HepG2 (cell line): ENCODE measurements around the gene ELAVL2. TPM values are rescaled to one million over a fixed set of nuclear protein-coding genes. Genes with fewer than 3 reads are reported as not detected.

ENCODE experiments used
- ATAC-seq: fragments of 200-7000 bp; cut with Tn5 transposase; 3 replicates; pipeline ENCODE4 v1.9.1; 2020; ENCODE audit warnings: mild to moderate bottlenecking, moderate library complexity
- BruUV-seq: library from RNA; stranded (reverse); fragments of 400-500 nt; replicated peaks from 2 replicates; lab custom pipeline; 2021; lab: Mats Ljungman, UMichigan
- CTCF ChIA-PET: fragments of 300-600 bp; formaldehyde crosslinking; extraction: SDS; loops from one replicate; lab custom pipeline; 2021; ENCODE audit warnings: low total read pairs, inconsistent platforms, low intra/inter-chr PET ratio; lab: Yijun Ruan, JAX
- POLR2A ChIA-PET: fragments of 350-600 bp; sonication (Branson Sonifier 250); formaldehyde crosslinking; loops from one replicate; lab custom pipeline; 2020; ENCODE audit warnings: antibody characterized with exemption, inconsistent platforms; lab: Yijun Ruan, JAX
- DNase-seq: peaks from one replicate; pipeline ENCODE4 v3.0.0-alpha.2; 2015; ENCODE audit warnings: low spot score
- FAIRE-seq: peaks from 3 replicates; lab custom pipeline; 2011; peaks lifted over from hg19 to GRCh38; lab: Jason Lieb, UNC
- H2AFZ ChIP-seq: one replicate; pipeline ENCODE4 v1.6.1; 2011; ENCODE audit warnings: low read length, inconsistent platforms
- H3K27ac ChIP-seq: fragments of 300-600 bp; 3 replicates; pipeline ENCODE4 v1.8.0; 2011; ENCODE audit warnings: mixed run types, mild to moderate bottlenecking, mixed read lengths, low read length, inconsistent platforms; ENCODE audit not compliant: insufficient read depth; ENCODE audit errors: extremely low read length
- H3K27me3 ChIP-seq, 2 experiments: fragments of 200-600 bp in 1 of 2; 2 replicates in 1 of 2; 3 replicates in 1 of 2; pipeline versions ENCODE4 v1.6.0 to v1.8.0; 2011; ENCODE audit warnings: low read length in 2 of 2, mild to moderate bottlenecking in 2 of 2, moderate library complexity in 2 of 2, inconsistent platforms in 1 of 2; ENCODE audit not compliant: insufficient read depth in 2 of 2, control insufficient read depth in 1 of 2
- H3K36me3 ChIP-seq, 2 experiments: fragments of 200-600 bp in 1 of 2; replicated peaks in 1 of 2; 2 replicates in 1 of 2; 3 replicates in 1 of 2; pipeline versions ENCODE4 v1.5.1 to v1.8.0; 2011; ENCODE audit warnings: low read length in 2 of 2, inconsistent platforms in 1 of 2; ENCODE audit not compliant: insufficient read depth in 2 of 2, control insufficient read depth in 1 of 2
- H3K4me1 ChIP-seq: 2 replicates; pipeline ENCODE4 v1.5.1; 2012; ENCODE audit warnings: low read length, inconsistent platforms; ENCODE audit not compliant: insufficient read depth
- H3K4me2 ChIP-seq: 2 replicates; pipeline ENCODE4 v1.6.0; 2011; ENCODE audit warnings: low read depth, low read length, inconsistent platforms
- H3K4me3 ChIP-seq, 3 experiments: fragments of 200-600 bp in 1 of 3; sonication (generic), shearing (Covaris generic) in 1 of 3; replicated peaks in 1 of 3; 2 replicates each; pipeline ENCODE4 v1.5.1; 2011 to 2016; ENCODE audit warnings: low read length in 3 of 3, inconsistent platforms in 2 of 3, low read depth in 2 of 3, mild to moderate bottlenecking in 2 of 3, control low read depth in 1 of 3, mixed read lengths in 1 of 3; ENCODE audit not compliant: insufficient read depth in 1 of 3
- H3K79me2 ChIP-seq: one replicate; pipeline ENCODE4 v1.6.1; 2011; ENCODE audit warnings: low read length, inconsistent platforms; ENCODE audit not compliant: insufficient read depth
- H3K9ac ChIP-seq: 2 replicates; pipeline ENCODE4 v1.6.0; 2011; ENCODE audit warnings: mild to moderate bottlenecking, low read depth, low read length, inconsistent platforms; ENCODE audit not compliant: insufficient read depth
- H3K9me3 ChIP-seq: 2 replicates; pipeline ENCODE4 v1.5.1; 2012; ENCODE audit warnings: mild to moderate bottlenecking, low read length
- H4K20me1 ChIP-seq: 2 replicates; pipeline ENCODE4 v1.6.0; 2011; ENCODE audit warnings: inconsistent platforms, mild to moderate bottlenecking, low read length, moderate library complexity; ENCODE audit not compliant: insufficient read depth
- AKNA ChIP-seq: sonication (generic); formaldehyde crosslinking; IDR thresholded peaks from 2 replicates; pipeline ENCODE4 v1.4.0; 2020; ENCODE audit warnings: missing genetic modification reagents, borderline replicate concordance
- IKZF4 ChIP-seq: sonication (generic); formaldehyde crosslinking; IDR thresholded peaks from 2 replicates; pipeline ENCODE4 v1.5.1; 2020; ENCODE audit warnings: borderline replicate concordance, mild to moderate bottlenecking, low read depth, missing genetic modification reagents; ENCODE audit errors: not compliant biosample characterization
- KLF15 ChIP-seq: sonication (generic); formaldehyde crosslinking; IDR thresholded peaks from 2 replicates; pipeline ENCODE4 v1.8.1; 2023; ENCODE audit warnings: borderline replicate concordance, mild to moderate bottlenecking, inconsistent platforms, missing genetic modification reagents, mixed read lengths
- RCOR2 ChIP-seq: IDR thresholded peaks from 2 replicates; pipeline ENCODE4 v1.6.1; 2016; ENCODE audit warnings: missing biosample characterization, missing genetic modification reagents
- SNAPC5 ChIP-seq: sonication (generic); formaldehyde crosslinking; IDR thresholded peaks from 2 replicates; pipeline ENCODE4 v1.8.1; 2023; ENCODE audit warnings: mild to moderate bottlenecking, missing genetic modification reagents, borderline replicate concordance
- SNRNP70 ChIP-seq: fragments of 200-400 bp; formaldehyde crosslinking; IDR thresholded peaks from 2 replicates; pipeline ENCODE4 v1.6.1; 2017; ENCODE audit warnings: mild to moderate bottlenecking, low read depth, low read length, moderate library complexity
- TEF ChIP-seq: sonication (generic); formaldehyde crosslinking; IDR thresholded peaks from 2 replicates; pipeline ENCODE4 v1.5.0; 2020; ENCODE audit warnings: missing genetic modification reagents
- ZBTB42 ChIP-seq: sonication (generic); formaldehyde crosslinking; IDR thresholded peaks from 2 replicates; pipeline ENCODE4 v1.5.0; 2020; ENCODE audit warnings: mild to moderate bottlenecking, missing genetic modification reagents
- ZNF33B ChIP-seq: sonication (generic); formaldehyde crosslinking; IDR thresholded peaks from 2 replicates; pipeline ENCODE4 v1.5.1; 2020; ENCODE audit warnings: mild to moderate bottlenecking, missing genetic modification reagents
- ZNF615 ChIP-seq: sonication (generic); formaldehyde crosslinking; IDR thresholded peaks from 2 replicates; pipeline ENCODE4 v1.5.0; 2020; ENCODE audit warnings: mild to moderate bottlenecking, missing genetic modification reagents, borderline replicate concordance
- ZNF724P ChIP-seq: sonication (generic); formaldehyde crosslinking; IDR thresholded peaks from 2 replicates; pipeline ENCODE4 v1.8.0; 2022; ENCODE audit warnings: missing genetic modification reagents, borderline replicate concordance
- ZSCAN31 ChIP-seq: sonication (generic); formaldehyde crosslinking; IDR thresholded peaks from 2 replicates; pipeline ENCODE4 v1.5.0; 2020; ENCODE audit warnings: low read depth, mild to moderate bottlenecking, missing genetic modification reagents
- WGBS: methylation state at CpG from one replicate; pipeline ENCODE4 v1.1.6; 2017; ENCODE audit warnings: low lambda C conversion rate; 5-methylcytosine and 5-hydroxymethylcytosine counted together
- in situ Hi-C: cut with HindIII; loops from 2 replicates; pipeline ENCODE4 v1.10.0; 2017; ENCODE audit warnings: low pct_unique_long_range_greater_than_20kb; ENCODE audit not compliant: extremely low pct_ligation_motif_present
- intact Hi-C: fragments of 100-400 bp; cut with micrococcal nuclease; formaldehyde crosslinking; loops from one replicate; pipeline ENCODE4 v1.10.0; 2022; ENCODE audit not compliant: unreplicated experiment
- polyA plus RNA-seq, 8 experiments: library from polyadenylated mRNA; depleted of rRNA in 3 of 8; stranded (reverse) in 7 of 8; unstranded in 1 of 8; fragments of >200 nt; fragmentation: Illumina TruSeq in 4 of 8; extraction: Trizol in 4 of 8; gene quantifications; 2 replicates each; pipeline versions ENCODE4 v1.2.1 to v1.2.3, GENCODE V29; 2011 to 2016; ENCODE audit warnings: low read depth in 4 of 8, missing spikeins in 1 of 8, mixed read lengths in 1 of 8; ENCODE audit not compliant: insufficient read depth in 1 of 8
- total RNA-seq, 5 experiments: library from RNA; depleted of rRNA; stranded (reverse); fragments of >200 nt; fragmentation: Illumina TruSeq; extraction: Trizol; gene quantifications; 2 replicates each; pipeline ENCODE4 v1.2.3, GENCODE V29; 2016; ENCODE audit warnings: low read depth in 1 of 5

ELAVL2 gene
- total and polyA plus RNA-seq, 2 of the 13 experiments (the other 11 are each of a cell fraction or from before 2014, with no cell fraction given): not detected

- FAIRE-seq (no peak), DNase-seq (no peak), ATAC-seq (no peak)
- in situ Hi-C loops (no loop called here), intact Hi-C loops (no loop called here)
- Histone ChIP-seq H3K9ac (no peak overlapping the region), H3K79me2 (no peaks in the 10 kb centered on the region), H3K27me3 (no peaks in the 10 kb centered on the region), H3K9me3 (no peaks in the 10 kb centered on the region), H4K20me1 (no peaks in the 10 kb centered on the region), H3K4me2 (no peak overlapping the region), H2AFZ (no peak overlapping the region), H3K36me3 (no peaks in the 10 kb centered on the region), H3K4me3 (no peak overlapping the region), H3K4me1 (no peaks in the 10 kb centered on the region), H3K27ac (no peak overlapping the region)
- POLR2A ChIA-PET: no interaction called here
- CTCF ChIA-PET: no interaction called here
- BruUV-seq: no TSS peak
- WGBS: 3% methylated on average over 2 of the region's 2 CpGs
- TF ChIP-seq ZNF33B (CRISPR knock-in tag) (no peak), ZSCAN31 (CRISPR knock-in tag) (no peak), ZNF724P (no peak), RCOR2 (no peak), KLF15 (no peak)
Measured at GRCh38 chr9:23746317-23746716, 79.7 kb downstream of the ELAVL2 start.

- CTCF ChIA-PET: no interaction called here
- Histone ChIP-seq H3K9ac (no peak overlapping the region), H4K20me1 (no peaks in the 10 kb centered on the region), H3K4me2 (no peak overlapping the region), H3K4me1 (no peaks in the 10 kb centered on the region), H3K27ac (no peak overlapping the region), H3K4me3 (no peak overlapping the region), H3K9me3 (no peaks in the 10 kb centered on the region), H2AFZ (no peak overlapping the region), H3K36me3 (no peaks in the 10 kb centered on the region), H3K79me2 (no peaks in the 10 kb centered on the region), H3K27me3 (no peaks in the 10 kb centered on the region)
- intact Hi-C loops (no loop called here), in situ Hi-C loops (no loop called here)
- POLR2A ChIA-PET: no interaction called here
- no TSS peak for BruUV-seq
- no peak for FAIRE-seq
- DNase-seq: no peak
- WGBS: 8% methylated on average over 3 of the region's 3 CpGs
- ATAC-seq: no peak
- TF ChIP-seq ZNF615 (CRISPR knock-in tag): no peak
- no peak for TF ChIP-seq TEF (CRISPR knock-in tag)
- no peak for TF ChIP-seq SNRNP70
- TF ChIP-seq AKNA: no peak
- no peak for TF ChIP-seq IKZF4 (CRISPR knock-in tag)
- TF ChIP-seq ZBTB42 (CRISPR knock-in tag): no peak
- no peak for TF ChIP-seq SNAPC5 (CRISPR knock-in tag)
Measured at GRCh38 chr9:23743036-23743435, 83.0 kb downstream of the ELAVL2 start.
